CD14-positive monocyte (primary cell): ENCODE data around the gene SYT8. TPM values are rescaled to one million over a fixed set of nuclear protein-coding genes. Genes with fewer than 3 reads are reported as not detected.

Experiments used
- DNase-seq, 3 donors: peaks; one replicate each; pipeline ENCODE4 v3.0.0-alpha.2; 2011 to 2022
- H2AFZ ChIP-seq: 2 replicates; pipeline ENCODE4 v1.6.0; 2012; ENCODE audit warnings: mild to moderate bottlenecking, low read depth, low read length, inconsistent platforms; ENCODE audit not compliant: insufficient read depth, poor library complexity, severe bottlenecking
- H3K27ac ChIP-seq, 2 donors: 1 replicate in 1 of 2; 2 replicates in 1 of 2; pipeline ENCODE4 v1.5.1; 2012 to 2013; ENCODE audit warnings: low read length in 2 of 2, control low read depth in 1 of 2, inconsistent platforms in 1 of 2, low read depth in 1 of 2, mild to moderate bottlenecking in 1 of 2
- H3K27me3 ChIP-seq, 2 donors: one replicate each; pipeline versions ENCODE4 v1.6.0 to v1.6.1; 2011 to 2013; ENCODE audit warnings: low read length in 2 of 2; ENCODE audit not compliant: control insufficient read depth in 2 of 2, insufficient read depth in 2 of 2
- H3K36me3 ChIP-seq, 2 donors: replicated peaks in 1 of 2; 1 replicate in 1 of 2; 2 replicates in 1 of 2; pipeline versions ENCODE4 v1.5.1 to v1.6.1; 2012 to 2013; ENCODE audit warnings: low read length in 2 of 2, control low read depth in 1 of 2, inconsistent platforms in 1 of 2, mild to moderate bottlenecking in 1 of 2; ENCODE audit not compliant: insufficient read depth in 2 of 2, control insufficient read depth in 1 of 2
- H3K4me1 ChIP-seq, 2 donors: 1 replicate in 1 of 2; 2 replicates in 1 of 2; pipeline versions ENCODE4 v1.5.1 to v1.6.1; 2012 to 2013; ENCODE audit warnings: low read length in 2 of 2, control low read depth in 1 of 2, inconsistent platforms in 1 of 2, mild to moderate bottlenecking in 1 of 2, moderate library complexity in 1 of 2; ENCODE audit not compliant: insufficient read depth in 2 of 2, control insufficient read depth in 1 of 2
- H3K4me2 ChIP-seq: replicated peaks from 2 replicates; pipeline ENCODE3; 2012; ENCODE audit warnings: low read length, moderate library complexity, mild to moderate bottlenecking; ENCODE audit not compliant: poor library complexity, severe bottlenecking; ENCODE audit errors: extremely low read depth
- H3K4me3 ChIP-seq, 3 experiments: fragments of 200-600 bp in 1 of 3; sonication (generic) in 1 of 3; replicated peaks in 1 of 3; 1 replicate in 2 of 3; 2 replicates in 1 of 3; pipeline ENCODE4 v1.5.1; 2011 to 2013; ENCODE audit warnings: low read length in 3 of 3, mild to moderate bottlenecking in 3 of 3, control low read depth in 2 of 3, low read depth in 2 of 3, inconsistent platforms in 1 of 3, moderate library complexity in 1 of 3
- H3K79me2 ChIP-seq: 2 replicates; pipeline ENCODE4 v1.6.0; 2012; ENCODE audit warnings: mild to moderate bottlenecking, control low read depth, inconsistent platforms, low read length, moderate library complexity; ENCODE audit not compliant: insufficient read depth
- H3K9ac ChIP-seq: 2 replicates; pipeline ENCODE4 v1.6.0; 2017; ENCODE audit warnings: low read length, mild to moderate bottlenecking; ENCODE audit not compliant: insufficient read depth, poor library complexity, severe bottlenecking
- H3K9me3 ChIP-seq, 2 donors: replicated peaks in 1 of 2; 1 replicate in 1 of 2; 2 replicates in 1 of 2; pipeline versions ENCODE4 v1.5.1 to v1.6.1; 2012 to 2013; ENCODE audit warnings: low read length in 2 of 2, control low read depth in 1 of 2; ENCODE audit not compliant: control insufficient read depth in 1 of 2, insufficient read depth in 1 of 2
- H4K20me1 ChIP-seq: 2 replicates; pipeline ENCODE4 v1.6.0; 2012; ENCODE audit warnings: mild to moderate bottlenecking, low read length, control low read depth, moderate library complexity; ENCODE audit not compliant: insufficient read depth
- H3K27ac Mint-ChIP-seq, 7 donors: one replicate each; pipeline ENCODE4 v1.8.0; 2020; ENCODE audit warnings: mild to moderate bottlenecking in 7 of 7, mixed read lengths in 7 of 7, moderate library complexity in 6 of 7, inconsistent platforms in 2 of 7
- H3K27me3 Mint-ChIP-seq, 3 donors: one replicate each; pipeline ENCODE4 v1.8.0; 2021 to 2022; ENCODE audit warnings: low read depth in 3 of 3, mild to moderate bottlenecking in 3 of 3, mixed read lengths in 3 of 3, moderate library complexity in 3 of 3, inconsistent platforms in 1 of 3
- H3K36me3 Mint-ChIP-seq, 2 donors: one replicate each; pipeline ENCODE4 v1.8.0; 2020; ENCODE audit warnings: mixed read lengths in 2 of 2, inconsistent platforms in 1 of 2, mild to moderate bottlenecking in 1 of 2
- H3K4me1 Mint-ChIP-seq: one replicate; pipeline ENCODE4 v1.8.0; 2020; ENCODE audit warnings: mild to moderate bottlenecking, mixed read lengths
- H3K4me3 Mint-ChIP-seq, 2 donors: one replicate each; pipeline ENCODE4 v1.8.0; 2020; ENCODE audit warnings: mild to moderate bottlenecking in 2 of 2, mixed read lengths in 2 of 2, moderate library complexity in 1 of 2
- H3K9me3 Mint-ChIP-seq, 7 donors: one replicate each; pipeline ENCODE4 v1.8.0; 2020 to 2022; ENCODE audit warnings: mixed read lengths in 7 of 7, mild to moderate bottlenecking in 6 of 7, moderate library complexity in 6 of 7, inconsistent platforms in 2 of 7
- CTCF ChIP-seq: fragments of 200-600 bp; IDR thresholded peaks from one replicate; pipeline ENCODE4 v1.8.0; 2022; ENCODE audit warnings: antibody characterized with exemption, mild to moderate bottlenecking
- WGBS: methylation state at CpG from one replicate; pipeline ENCODE4 v1.1.5; 2013; ENCODE audit warnings: missing lambda C conversion rate; ENCODE audit not compliant: insufficient coverage; 5-methylcytosine and 5-hydroxymethylcytosine counted together
- intact Hi-C, 2 donors: fragments of 100-400 bp; cut with micrococcal nuclease; formaldehyde crosslinking; loops; one replicate each; pipeline versions ENCODE4 v1.15.0 to v1.15.1; 2023
- polyA plus RNA-seq, 3 donors: library from polyadenylated mRNA; depleted of rRNA in 1 of 3; unstranded in 2 of 3; stranded (reverse) in 1 of 3; fragments of 300-500 nt in 2 of 3; fragments of >200 nt in 1 of 3; fragmentation: Illumina TruSeq in 2 of 3; gene quantifications; 1 replicate in 2 of 3; 2 replicates in 1 of 3; pipeline ENCODE4 v1.2.3, GENCODE V29; 2012 to 2021

Gene SYT8
- polyA plus RNA-seq, 3 donors: not detected

- DNase-seq: no peak
- Mint-ChIP-seq H3K9me3 (peaks cover 0 to 2% (median 0%) of the 10 kb centered on the region in 7 donors), H3K4me3 (no peak overlapping the region), H3K36me3 (peaks cover 55 to 69% of the 10 kb centered on the region in 2 donors), H3K27ac (peak overlapping the region in 1 of 7 donors; percentile 79), H3K27me3 (peaks cover 1 to 9% (median 4%) of the 10 kb centered on the region in 3 donors), H3K4me1 (peaks cover 46% of the 10 kb centered on the region)
- intact Hi-C loops: no loop called here
- Histone ChIP-seq H3K9me3 (no peaks in the 10 kb centered on the region), H3K4me3 (no peak overlapping the region), H3K27ac (no peak overlapping the region), H2AFZ (no peak overlapping the region), H3K4me2 (no peak overlapping the region), H3K4me1 (peaks cover 0 to 37% of the 10 kb centered on the region in 2 donors), H3K9ac (no peak overlapping the region), H4K20me1 (peaks cover 98% of the 10 kb centered on the region), H3K79me2 (peaks cover 90% of the 10 kb centered on the region), H3K27me3 (no peaks in the 10 kb centered on the region), H3K36me3 (peaks cover 36 to 60% of the 10 kb centered on the region in 2 donors)
- no peak for TF ChIP-seq CTCF
- 96% methylated on average over 6 of the region's 12 CpGs for WGBS
Observed at GRCh38 chr11:1870326-1870696, 35.5 kb downstream of the SYT8 start.

- Histone ChIP-seq H3K27ac (no peak overlapping the region), H3K79me2 (peaks cover 88% of the 10 kb centered on the region), H3K36me3 (peaks cover 30 to 57% of the 10 kb centered on the region in 2 donors), H3K27me3 (no peaks in the 10 kb centered on the region), H3K9me3 (no peaks in the 10 kb centered on the region), H4K20me1 (peaks cover 98% of the 10 kb centered on the region), H3K9ac (no peak overlapping the region), H3K4me3 (no peak overlapping the region), H3K4me2 (no peak overlapping the region), H3K4me1 (peaks cover under 1 to 39% of the 10 kb centered on the region in 2 donors), H2AFZ (no peak overlapping the region)
- no peak for TF ChIP-seq CTCF
- peak overlapping the region in 2 of 7 donors; percentile 42 to 79 for H3K27ac Mint-ChIP-seq
- no peak for DNase-seq
- H3K27me3 Mint-ChIP-seq: peaks cover 0 to 9% (median 4%) of the 10 kb centered on the region in 3 donors
- H3K4me1 Mint-ChIP-seq: peaks cover 46% of the 10 kb centered on the region
- intact Hi-C loops: no loop called here
- peak overlapping the region in 1 of 2 donors; percentile 57 for H3K4me3 Mint-ChIP-seq
- H3K9me3 Mint-ChIP-seq: peaks cover 0 to 2% (median 0%) of the 10 kb centered on the region in 7 donors
- H3K36me3 Mint-ChIP-seq: peaks cover 51 to 66% of the 10 kb centered on the region in 2 donors
- 83% methylated on average over 44 of the region's 50 CpGs for WGBS
Observed at GRCh38 chr11:1870721-1871466, 36.1 kb downstream of the SYT8 start.
